A375 (cell line): ENCODE measurements around the gene OR13C5. TPM values are rescaled to one million over a fixed set of nuclear protein-coding genes. Genes with fewer than 3 reads are reported as not detected.

Source experiments
- total RNA-seq: library from RNA; depleted of rRNA; stranded (reverse); fragments of >200 nt; shearing (Covaris generic); gene quantifications from 2 replicates; pipeline ENCODE4 v1.2.3, GENCODE V29; 2014; rRNA removed

OR13C5 gene, protein sequence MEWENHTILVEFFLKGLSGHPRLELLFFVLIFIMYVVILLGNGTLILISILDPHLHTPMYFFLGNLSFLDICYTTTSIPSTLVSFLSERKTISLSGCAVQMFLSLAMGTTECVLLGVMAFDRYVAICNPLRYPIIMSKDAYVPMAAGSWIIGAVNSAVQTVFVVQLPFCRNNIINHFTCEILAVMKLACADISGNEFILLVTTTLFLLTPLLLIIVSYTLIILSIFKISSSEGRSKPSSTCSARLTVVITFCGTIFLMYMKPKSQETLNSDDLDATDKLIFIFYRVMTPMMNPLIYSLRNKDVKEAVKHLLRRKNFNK
- not detected in 2 replicates for total RNA-seq

GRCh38 chr9:104599313-104599712 is at the start of gene OR13C5:
OR13C5 (minus strand) TSS chr9:104599413; CDS start chr9:104599413, 0 bp downstream.

GRCh38 chr9:104618104-104618503 is 18.9 kb upstream of the OR13C5 start, which contains the start of gene OR13C9:
OR13C9 (minus strand) TSS chr9:104618204; CDS start chr9:104618204, 0 bp downstream.

DNA sequence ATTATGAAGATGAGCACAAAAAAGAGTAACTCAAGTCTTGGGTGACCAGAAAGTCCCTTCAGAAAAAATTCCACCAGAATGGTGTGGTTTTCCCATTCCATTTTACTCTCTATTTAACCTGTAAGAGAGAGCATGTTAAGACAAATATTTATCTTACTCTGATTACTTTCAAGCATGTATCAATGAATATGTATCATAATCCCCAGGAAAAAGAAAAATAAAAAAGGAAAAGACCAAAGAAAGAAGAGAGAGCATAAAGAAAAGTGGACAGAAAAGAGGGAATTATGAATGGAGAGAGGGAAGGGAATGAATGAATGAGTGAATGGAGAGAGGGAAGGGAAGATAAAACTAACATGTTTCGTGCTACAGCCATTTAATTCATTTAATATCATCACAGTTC is 6.3 kb upstream of the OR13C5 start, which contains the start of gene OR13C2:
TSS of gene OR13C2 (minus strand) at position 101 of the 400 bp plus-strand sequence. CDS start at position 101, 0 bp downstream.

GRCh38 chr9:104568868-104569267 is 30.3 kb downstream of the OR13C5 start, which contains the start of gene OR13C8:
OR13C8 (plus strand) TSS chr9:104569168; CDS start chr9:104569168, 0 bp downstream.

Other genes with a start within 250 kb of the OR13C5 start
- gene OR13F1, start 95.2 kb downstream of the OR13C5 start, total RNA-seq, result not detected in 2 replicates
- not detected in 2 replicates for gene OR13C4, start 72.2 kb downstream of the OR13C5 start, total RNA-seq
- gene OR13C3, start 62.6 kb downstream of the OR13C5 start, total RNA-seq, result not detected in 2 replicates
- gene OR13C8, start 30.2 kb downstream of the OR13C5 start, total RNA-seq, result not detected in 2 replicates
- not detected in 2 replicates for gene OR13C2, start 6.2 kb upstream of the OR13C5 start, total RNA-seq
- not detected in 2 replicates for gene OR13C9, start 18.8 kb upstream of the OR13C5 start, total RNA-seq
- not detected in 2 replicates for gene OR13D1, start 95.1 kb upstream of the OR13C5 start, total RNA-seq
- 12.4 and 14.4 TPM in 2 replicates for gene NIPSNAP3A, start 148.3 kb upstream of the OR13C5 start, total RNA-seq
- 2.4 and 2.5 TPM in 2 replicates for gene NIPSNAP3B, start 164.7 kb upstream of the OR13C5 start, total RNA-seq